GM06990 (cell line): Measurements from ENCODE around the gene DOCK9.

ENCODE experiments used
- DNase-seq: peaks from one replicate; pipeline ENCODE4 v3.0.0-alpha.2; 2011; ENCODE audit not compliant: insufficient read length; ENCODE audit errors: extremely low read depth
- H3K27me3 ChIP-seq: replicated peaks from 2 replicates; pipeline ENCODE4 v1.6.0; 2011; ENCODE audit warnings: low read length; ENCODE audit not compliant: control insufficient read depth, insufficient read depth
- H3K36me3 ChIP-seq: 2 replicates; pipeline ENCODE4 v1.5.1; 2011; ENCODE audit warnings: low read length; ENCODE audit not compliant: control insufficient read depth, insufficient read depth
- H3K4me3 ChIP-seq: replicated peaks from 2 replicates; pipeline ENCODE4 v1.5.1; 2011; ENCODE audit warnings: low read depth, mild to moderate bottlenecking, control low read depth, low read length
- TF ChIP-seq, protein P1 (sequence below): IDR thresholded peaks from 2 replicates; pipeline ENCODE4 v1.5.1; 2011; ENCODE audit warnings: low read length, control low read depth, mild to moderate bottlenecking, inconsistent platforms; ENCODE audit not compliant: insufficient read depth, poor library complexity, severe bottlenecking

The DOCK9 gene

DNA sequence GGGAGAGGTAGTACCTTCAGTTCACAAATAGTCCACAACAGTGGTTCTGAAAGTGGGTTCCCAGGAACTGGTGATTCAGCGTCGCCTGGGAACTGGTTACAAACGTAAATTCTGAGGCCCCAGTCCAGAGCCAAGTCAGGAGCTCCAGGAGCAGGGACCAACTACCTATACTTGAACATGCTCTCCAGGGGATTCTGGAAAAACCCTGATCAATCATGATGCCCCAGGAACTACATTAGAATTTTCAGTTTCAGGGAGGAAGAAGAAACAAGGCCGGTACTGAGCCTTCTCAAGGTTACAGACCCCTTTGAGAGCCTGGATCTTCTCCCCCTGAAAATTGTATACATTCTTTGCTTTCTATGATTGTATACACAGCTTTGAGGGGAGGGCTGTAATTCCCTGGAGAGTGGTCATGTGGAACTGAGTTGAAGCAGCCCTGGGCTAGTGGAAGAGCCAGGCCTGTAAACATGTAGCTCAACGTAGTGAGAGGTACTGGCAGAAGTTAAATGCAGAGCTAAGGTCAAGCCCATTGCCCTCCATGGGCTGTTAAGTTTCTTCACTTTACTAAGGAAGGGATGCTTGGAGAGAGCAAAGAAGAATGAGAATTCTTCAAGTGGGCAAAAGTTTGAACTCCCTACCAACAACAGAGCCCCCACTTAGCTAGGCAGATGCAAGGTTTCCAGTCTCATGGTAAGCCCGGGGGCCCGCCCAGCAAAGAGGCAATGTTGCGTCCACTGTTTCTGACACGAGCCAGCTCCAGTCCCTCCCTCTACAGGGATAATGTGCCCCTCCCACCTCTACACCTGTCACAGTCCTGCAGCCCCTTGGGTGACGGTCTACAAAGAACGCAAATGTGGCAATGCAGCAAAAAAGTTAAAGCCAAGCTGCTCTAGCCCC lies 17.0 kb downstream of the DOCK9 start:
- DNase-seq: no peak
- no peak overlapping the region for H3K4me3 ChIP-seq
- H3K27me3 ChIP-seq: no peaks in the 10 kb centered on the region
- H3K36me3 ChIP-seq: no peaks in the 10 kb centered on the region
- TF ChIP-seq, protein P1, sequence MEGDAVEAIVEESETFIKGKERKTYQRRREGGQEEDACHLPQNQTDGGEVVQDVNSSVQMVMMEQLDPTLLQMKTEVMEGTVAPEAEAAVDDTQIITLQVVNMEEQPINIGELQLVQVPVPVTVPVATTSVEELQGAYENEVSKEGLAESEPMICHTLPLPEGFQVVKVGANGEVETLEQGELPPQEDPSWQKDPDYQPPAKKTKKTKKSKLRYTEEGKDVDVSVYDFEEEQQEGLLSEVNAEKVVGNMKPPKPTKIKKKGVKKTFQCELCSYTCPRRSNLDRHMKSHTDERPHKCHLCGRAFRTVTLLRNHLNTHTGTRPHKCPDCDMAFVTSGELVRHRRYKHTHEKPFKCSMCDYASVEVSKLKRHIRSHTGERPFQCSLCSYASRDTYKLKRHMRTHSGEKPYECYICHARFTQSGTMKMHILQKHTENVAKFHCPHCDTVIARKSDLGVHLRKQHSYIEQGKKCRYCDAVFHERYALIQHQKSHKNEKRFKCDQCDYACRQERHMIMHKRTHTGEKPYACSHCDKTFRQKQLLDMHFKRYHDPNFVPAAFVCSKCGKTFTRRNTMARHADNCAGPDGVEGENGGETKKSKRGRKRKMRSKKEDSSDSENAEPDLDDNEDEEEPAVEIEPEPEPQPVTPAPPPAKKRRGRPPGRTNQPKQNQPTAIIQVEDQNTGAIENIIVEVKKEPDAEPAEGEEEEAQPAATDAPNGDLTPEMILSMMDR: no peak

DNA sequence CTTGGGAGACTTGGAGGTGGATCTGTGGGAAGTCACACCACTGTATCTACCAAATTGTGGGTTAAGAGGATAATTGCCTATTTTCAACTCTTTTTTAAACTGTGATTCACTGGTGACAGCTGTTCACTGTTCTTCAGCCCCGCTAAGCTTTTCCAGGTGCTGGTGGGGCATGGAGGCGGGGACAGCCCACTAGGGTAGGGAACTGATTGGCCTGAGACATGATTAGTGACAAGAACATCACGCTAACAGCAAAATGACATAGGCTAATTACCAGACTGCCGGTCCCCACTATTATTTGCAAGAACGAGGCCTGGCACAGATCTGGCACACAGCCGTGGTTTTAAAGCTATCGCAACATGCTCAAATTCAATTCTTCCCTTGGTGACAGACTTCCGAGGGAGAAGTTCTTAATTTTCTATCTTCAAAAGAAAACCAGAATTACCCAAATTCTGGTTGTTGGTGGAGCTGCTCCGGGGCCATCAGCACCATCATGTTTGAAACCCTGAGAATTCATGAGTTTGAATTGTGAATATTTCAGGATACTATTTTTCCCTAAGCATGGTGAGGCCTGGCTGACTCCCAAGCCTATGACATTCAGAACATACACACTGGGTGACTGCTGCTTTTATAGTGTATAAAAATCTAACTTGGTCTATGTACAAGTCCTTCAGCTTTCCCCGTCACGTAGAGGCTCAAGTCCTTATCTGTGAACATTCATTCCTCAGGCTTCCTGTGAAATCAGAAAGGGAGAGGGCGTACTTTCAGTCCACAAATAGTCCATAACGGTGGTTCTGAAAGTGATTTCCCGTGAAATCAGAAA lies 17.9 kb downstream of the DOCK9 start:
- H3K4me3 ChIP-seq: no peak overlapping the region
- TF ChIP-seq, protein P1: no peak
- no peak for DNase-seq
- no peaks in the 10 kb centered on the region for H3K27me3 ChIP-seq
- H3K36me3 ChIP-seq: no peaks in the 10 kb centered on the region

DNA sequence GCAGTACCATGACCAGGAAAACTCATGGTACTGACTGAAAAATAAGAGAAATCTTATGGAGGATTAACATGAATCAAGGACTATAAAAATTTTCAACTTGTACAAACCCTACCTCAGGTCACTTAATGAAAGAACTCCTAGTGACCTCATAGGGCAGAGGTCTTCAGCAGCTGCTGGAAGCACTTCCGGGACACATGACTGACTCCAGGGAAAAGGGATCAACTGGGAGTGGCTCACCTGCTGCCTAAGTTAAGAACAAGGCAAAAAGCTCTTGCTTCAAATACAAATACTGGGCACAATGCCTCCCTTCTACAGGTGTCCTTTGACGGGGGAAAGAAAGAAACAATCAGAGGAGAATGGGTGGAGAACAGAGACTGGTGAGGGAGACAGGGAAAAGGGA lies 18.6 kb downstream of the DOCK9 start:
- Histone ChIP-seq H3K27me3 (no peaks in the 10 kb centered on the region), H3K36me3 (no peaks in the 10 kb centered on the region), H3K4me3 (no peak overlapping the region)
- TF ChIP-seq, protein P1: no peak
- no peak for DNase-seq

DNA sequence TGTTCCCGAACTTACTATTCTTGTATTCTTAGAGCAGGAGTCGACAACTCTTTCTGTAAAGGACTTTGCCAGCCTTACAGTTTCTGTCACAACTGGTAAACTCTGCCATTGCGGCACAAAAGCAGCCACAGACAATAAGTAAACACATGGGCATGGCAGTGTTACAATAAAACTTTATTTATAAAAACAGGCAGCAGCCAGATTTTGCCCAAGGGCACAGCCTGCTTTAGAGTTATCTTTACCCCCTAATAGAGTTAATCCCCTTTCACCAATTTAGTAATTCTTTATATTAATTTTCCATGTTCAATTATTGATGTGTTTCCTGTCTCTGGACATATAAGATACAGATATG lies 19.4 kb downstream of the DOCK9 start:
- no peaks in the 10 kb centered on the region for H3K27me3 ChIP-seq
- DNase-seq: no peak
- H3K36me3 ChIP-seq: no peaks in the 10 kb centered on the region
- no peak overlapping the region for H3K4me3 ChIP-seq
- TF ChIP-seq, protein P1: no peak

DNA sequence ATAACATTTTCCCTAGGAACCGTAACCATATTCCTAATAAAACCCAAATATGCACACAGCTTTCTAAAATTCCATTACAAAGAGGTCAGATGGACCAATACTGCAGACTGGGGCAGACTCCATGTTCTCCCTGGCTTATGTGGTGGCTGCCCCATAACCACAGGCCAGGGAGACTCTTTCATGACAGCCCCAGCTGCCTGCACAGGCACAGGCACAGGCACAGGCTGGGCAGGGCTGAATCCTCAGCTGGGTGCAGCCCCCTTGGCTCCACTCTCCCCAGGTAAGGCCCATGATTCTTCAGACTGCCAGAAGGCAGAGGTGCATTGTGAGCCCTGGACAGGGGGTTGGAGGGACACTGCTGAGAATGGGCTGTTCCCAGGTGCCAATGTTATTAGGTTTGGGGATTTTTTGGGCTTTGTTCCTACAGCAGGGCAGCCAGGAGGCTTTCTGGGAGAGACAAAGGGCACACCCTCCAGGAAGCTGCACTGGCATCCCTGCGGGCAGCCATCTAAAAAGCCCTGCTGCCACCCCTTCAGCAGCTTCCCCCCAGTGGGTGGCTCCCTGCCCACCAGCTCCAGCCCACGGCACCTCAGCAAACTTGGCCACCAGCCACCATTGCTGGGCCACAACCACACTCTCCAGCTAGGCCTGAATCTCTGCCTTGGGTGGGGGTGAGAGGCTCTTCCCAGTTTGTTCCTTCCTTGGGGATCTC lies 20.0 kb downstream of the DOCK9 start:
- TF ChIP-seq, protein P1: no peak
- no peak for DNase-seq
- Histone ChIP-seq H3K27me3 (no peaks in the 10 kb centered on the region), H3K36me3 (no peaks in the 10 kb centered on the region), H3K4me3 (no peak overlapping the region)
